CD4-positive, alpha-beta T cell treated with Interferon gamma for 1 hour (primary cell): ENCODE results near the gene H2AZ1.

ENCODE experiments used
- DNase-seq: peaks from one replicate; pipeline ENCODE4 v3.0.0-alpha.2; 2020

Gene H2AZ1

GRCh38 chr4:99945718-99946355 is 4.2 kb downstream of the H2AZ1 start:
- no peak for DNase-seq

DNA sequence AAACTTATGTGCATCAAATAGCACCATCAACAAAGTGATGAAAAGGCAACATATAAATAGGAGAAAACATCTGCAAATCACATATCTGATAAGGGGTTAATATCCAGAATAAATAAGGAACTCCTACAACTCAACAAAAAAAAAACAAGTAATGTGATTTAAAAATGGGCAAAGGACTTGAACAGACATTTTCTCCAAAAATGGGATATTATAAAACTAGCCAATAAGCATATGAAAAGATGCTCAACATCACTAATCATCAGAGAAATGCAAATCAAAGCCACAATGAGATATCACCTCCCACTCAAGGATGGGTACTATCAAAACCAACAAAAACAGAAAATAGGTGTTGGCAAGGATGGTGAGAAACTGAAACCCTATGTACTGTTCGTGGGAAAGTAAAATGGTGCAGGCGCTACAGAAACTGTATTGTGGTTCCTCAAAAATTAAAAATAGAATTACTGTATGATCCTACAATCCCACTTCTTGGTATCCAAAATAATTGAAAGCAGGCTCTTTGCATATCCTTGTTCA is 6.1 kb downstream of the H2AZ1 start:
- DNase-seq: no peak

- DNase-seq: no peak
These were observed 11.8 kb downstream of the H2AZ1 start for GRCh38 chr4:99938243-99938753.

DNA sequence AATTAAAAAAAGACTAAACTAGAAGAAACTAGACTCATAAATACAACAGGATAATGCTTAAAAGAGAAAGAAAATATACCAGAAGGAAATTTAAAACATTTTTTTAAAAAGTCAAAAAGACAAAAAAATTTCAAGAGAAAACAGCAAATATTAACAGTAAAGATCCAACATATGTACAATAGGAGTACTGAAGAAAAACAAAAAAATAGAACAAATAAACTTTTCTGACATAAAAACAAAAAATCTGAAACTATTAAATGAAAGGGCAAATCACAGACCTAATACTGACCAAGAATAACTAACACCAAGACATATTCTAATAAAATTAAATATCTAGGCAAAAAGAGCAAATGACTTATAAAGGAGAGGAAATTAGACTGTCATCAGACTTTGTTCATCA is 15.2 kb downstream of the H2AZ1 start:
- DNase-seq: no peak

GRCh38 chr4:99927566-99927965 is 22.5 kb downstream of the H2AZ1 start:
- DNase-seq: no peak

DNA sequence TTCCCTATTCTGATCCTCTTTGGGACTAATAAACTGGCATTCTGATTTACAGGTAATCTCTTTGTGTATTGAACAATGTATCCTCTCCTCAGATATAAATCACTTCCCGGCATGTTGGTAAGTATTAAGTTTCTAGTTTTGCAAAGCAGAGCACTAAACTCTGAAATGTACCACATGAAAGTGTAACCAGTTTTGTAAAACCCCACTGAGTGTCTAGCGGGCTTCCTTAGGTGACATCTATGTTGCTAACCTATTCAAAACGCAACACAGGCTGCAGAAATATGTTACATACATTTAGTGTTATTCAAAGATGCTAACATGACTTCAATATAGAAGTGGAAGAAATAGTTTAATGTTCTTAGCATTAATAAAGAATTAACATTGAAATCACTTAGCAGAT is 28.9 kb downstream of the H2AZ1 start:
- DNase-seq: no peak

- no peak for DNase-seq
These were observed 31.4 kb downstream of the H2AZ1 start for GRCh38 chr4:99918656-99919055.

- no peak for DNase-seq
These were observed 32.5 kb downstream of the H2AZ1 start for GRCh38 chr4:99917575-99917974.

DNA sequence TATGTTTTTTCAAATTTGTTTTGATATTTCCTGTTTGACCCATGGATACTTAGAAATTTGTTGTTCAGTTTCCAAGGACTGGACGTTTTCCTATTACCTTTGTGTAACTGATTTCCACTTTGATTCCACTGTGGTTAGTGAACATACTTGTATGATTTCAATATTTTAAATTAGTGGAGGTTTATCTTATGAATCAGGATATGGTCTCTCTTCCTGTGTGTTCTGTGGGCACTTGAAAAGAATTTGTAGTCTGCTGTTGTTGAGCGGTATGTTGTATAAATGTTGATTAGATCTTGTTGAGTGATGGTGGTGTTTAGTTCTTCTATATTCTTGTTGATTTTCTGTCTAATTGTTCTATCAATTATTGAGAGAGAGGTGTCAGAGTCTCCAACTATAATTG is 34.6 kb downstream of the H2AZ1 start:
- DNase-seq: no peak
